T-helper 1 cell treated with Interleukin-12 subunit alpha and Interleukin-12 subunit beta and Interleukin-4 antibody, amounts not matched to agents 30 μg/mL and 1 μg/mL, for 36 hours (primary cell): Measurements from ENCODE around the gene CA4.
A peak's percentile ranks its signal among the peaks of the same experiment; 100 is the strongest.
"Not testable (repeated sequence)": the region's sequence is repeated elsewhere in the genome, so short reads cannot be mapped to it uniquely, and the experiment has no call there.

Experiments
- H3K27ac Mint-ChIP-seq: one replicate; pipeline ENCODE4 v1.8.0; 2021; ENCODE audit warnings: mild to moderate bottlenecking, mixed read lengths
- H3K27me3 Mint-ChIP-seq: one replicate; pipeline ENCODE4 v1.8.0; 2021; ENCODE audit warnings: low read depth, mixed read lengths
- H3K36me3 Mint-ChIP-seq: one replicate; pipeline ENCODE4 v1.8.0; 2021; ENCODE audit warnings: low read depth, mixed read lengths
- H3K4me1 Mint-ChIP-seq: one replicate; pipeline ENCODE4 v1.8.0; 2021; ENCODE audit warnings: low read depth, mixed read lengths
- H3K4me3 Mint-ChIP-seq: one replicate; pipeline ENCODE4 v1.8.0; 2021; ENCODE audit warnings: mild to moderate bottlenecking, moderate library complexity, mixed read lengths
- H3K9me3 Mint-ChIP-seq: one replicate; pipeline ENCODE4 v1.8.0; 2021; ENCODE audit warnings: mixed read lengths

Gene CA4

DNA sequence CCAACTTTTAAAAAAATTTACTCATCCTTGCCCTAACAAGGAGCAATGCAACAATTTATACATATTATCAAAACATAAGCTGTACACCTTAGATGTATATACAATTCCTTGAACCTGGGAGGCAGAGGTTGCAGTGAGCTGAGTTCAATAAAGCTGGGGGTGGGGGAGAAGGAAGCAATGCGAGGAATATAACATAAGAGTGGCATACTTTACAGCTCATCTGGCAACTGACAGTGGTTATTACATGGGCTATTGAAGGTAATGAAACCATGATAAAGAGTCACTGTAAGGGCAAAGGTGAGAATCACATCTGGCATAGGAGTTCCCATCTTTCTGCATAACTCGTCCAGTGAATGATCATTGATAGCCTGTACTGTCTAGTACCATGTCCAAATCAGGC is 43.7 kb downstream of the CA4 start:
- no peaks in the 10 kb centered on the region for H3K27me3 Mint-ChIP-seq
- H3K36me3 Mint-ChIP-seq = peaks cover 26% of the 10 kb centered on the region
- H3K9me3 Mint-ChIP-seq = no peaks in the 10 kb centered on the region
- no peak overlapping the region for H3K4me3 Mint-ChIP-seq
- H3K4me1 Mint-ChIP-seq = no peaks in the 10 kb centered on the region
- no peak overlapping the region for H3K27ac Mint-ChIP-seq

DNA sequence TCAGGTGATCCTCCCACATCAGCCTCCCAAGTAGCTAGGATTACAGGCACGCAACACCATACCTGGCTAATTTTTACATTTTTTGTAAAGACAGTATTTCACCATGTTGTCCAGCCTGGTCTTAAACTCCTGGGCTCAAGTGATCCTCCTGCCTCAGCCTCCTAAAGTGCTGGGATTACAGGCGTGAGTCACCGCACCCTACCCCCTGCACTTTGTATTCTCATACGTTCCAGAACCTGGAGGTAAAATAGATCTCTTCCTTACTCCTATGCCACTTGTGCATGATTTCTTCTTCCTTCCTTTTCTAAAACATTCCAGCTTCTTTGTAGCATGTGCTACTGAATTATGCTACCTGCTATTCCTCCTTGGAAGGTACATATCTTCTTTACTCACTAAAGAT is 44.4 kb downstream of the CA4 start:
- Mint-ChIP-seq H3K36me3 (peaks cover 23% of the 10 kb centered on the region), H3K27ac (peak overlapping the region; percentile 37)
- not testable (repeated sequence) for H3K9me3 Mint-ChIP-seq, H3K27me3 Mint-ChIP-seq, H3K4me3 Mint-ChIP-seq, H3K4me1 Mint-ChIP-seq

- H3K27ac Mint-ChIP-seq, H3K27me3 Mint-ChIP-seq, H3K4me1 Mint-ChIP-seq, H3K4me3 Mint-ChIP-seq, H3K9me3 Mint-ChIP-seq: not testable (repeated sequence)
- peaks cover 20% of the 10 kb centered on the region for H3K36me3 Mint-ChIP-seq
Observed at GRCh38 chr17:60198630-60199029, 48.9 kb downstream of the CA4 start.

GRCh38 chr17:60205782-60206181 is 56.0 kb downstream of the CA4 start:
- not testable (repeated sequence) for H3K27me3 Mint-ChIP-seq, H3K27ac Mint-ChIP-seq, H3K4me1 Mint-ChIP-seq, H3K9me3 Mint-ChIP-seq, H3K4me3 Mint-ChIP-seq, H3K36me3 Mint-ChIP-seq

DNA sequence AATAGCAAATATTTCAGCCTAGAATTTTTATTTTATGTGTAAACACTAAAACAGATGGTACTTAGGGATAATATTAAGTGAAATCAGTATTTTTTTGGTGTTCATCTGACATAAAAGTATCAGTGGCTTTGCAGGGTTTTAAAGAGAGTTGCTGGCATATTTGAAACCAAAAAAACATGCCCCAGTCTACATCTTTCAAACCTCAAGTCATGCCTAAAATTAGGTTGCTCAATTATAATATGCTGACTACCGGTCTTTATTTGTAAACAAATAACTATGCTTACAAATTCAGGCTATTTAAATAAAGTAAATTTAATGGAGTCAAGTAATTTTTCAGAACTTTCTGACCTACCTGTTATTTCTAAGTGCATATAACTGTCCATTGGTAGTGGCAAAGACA is 58.5 kb downstream of the CA4 start:
- H3K27ac Mint-ChIP-seq = not testable (repeated sequence)

More for the DNA sequence above, 58.5 kb downstream of the CA4 start:
- H3K4me1 Mint-ChIP-seq, H3K27me3 Mint-ChIP-seq, H3K4me3 Mint-ChIP-seq, H3K36me3 Mint-ChIP-seq, H3K9me3 Mint-ChIP-seq: not testable (repeated sequence)
